GM12874 (cell line): Measurements from ENCODE around the gene MSX2.

Experiments used
- CTCF ChIP-seq: IDR thresholded peaks from 2 replicates; pipeline ENCODE4 v1.5.1; 2011; ENCODE audit warnings: low read depth, mild to moderate bottlenecking, control low read depth, low read length, moderate library complexity; ENCODE audit not compliant: insufficient read depth

Gene MSX2

GRCh38 chr5:174773371-174773770 lies 49.0 kb downstream of the MSX2 start:
- no peak for TF ChIP-seq CTCF

- no peak for TF ChIP-seq CTCF
Measured at GRCh38 chr5:174775081-174775480, 50.7 kb downstream of the MSX2 start.

- TF ChIP-seq CTCF, result no peak
Measured at GRCh38 chr5:174777111-174777510, 52.7 kb downstream of the MSX2 start.

- no peak for TF ChIP-seq CTCF
Measured at GRCh38 chr5:174777583-174777982, 53.2 kb downstream of the MSX2 start.
